Inflammatory macrophage treated with lipopolysaccharide for 1 hour (primary cell): ENCODE results near the gene MRPS25.

Experiments used
- DNase-seq, 2 donors: peaks; one replicate each; pipeline ENCODE4 v3.0.0-alpha.2; 2020 to 2022

The MRPS25 gene

GRCh38 chr3:15064835-15065549, at the start of gene MRPS25:
MRPS25 (minus strand) TSS chr3:15065315; CDS start chr3:15065194, 121 bp downstream.
- DNase-seq, result peak; percentile 89 to 93

GRCh38 chr3:15113884-15114283, 48.8 kb upstream of the MRPS25 start:
- no peak for DNase-seq

GRCh38 chr3:15113471-15113870, 48.4 kb upstream of the MRPS25 start:
- DNase-seq, result no peak

GRCh38 chr3:15112011-15112410, 46.9 kb upstream of the MRPS25 start:
- DNase-seq, result no peak

GRCh38 chr3:15110206-15110605, 45.1 kb upstream of the MRPS25 start:
- DNase-seq, result no peak

GRCh38 chr3:15108869-15109268, 43.8 kb upstream of the MRPS25 start:
- DNase-seq, result no peak

GRCh38 chr3:15108082-15108545, 43.0 kb upstream of the MRPS25 start:
- peak; percentile 47 to 80 for DNase-seq

GRCh38 chr3:15107075-15107947, 42.2 kb upstream of the MRPS25 start:
- no peak for DNase-seq

- peak; percentile 10 to 33 for DNase-seq
Observed at GRCh38 chr3:15102836-15103235, 37.7 kb upstream of the MRPS25 start.

GRCh38 chr3:15102256-15102655, 37.1 kb upstream of the MRPS25 start:
- DNase-seq, result no peak

- DNase-seq, result no peak
Observed at GRCh38 chr3:15099364-15100098, 34.4 kb upstream of the MRPS25 start.

GRCh38 chr3:15098503-15099363, 33.6 kb upstream of the MRPS25 start, which contains the start of gene RBSN:
RBSN (minus strand) TSS chr3:15099148; CDS start chr3:15096120, 3,028 bp downstream.
- DNase-seq, result peak; percentile 92 to 95

- peak; percentile 44 to 60 for DNase-seq
Observed at GRCh38 chr3:15097891-15098290, 32.8 kb upstream of the MRPS25 start.

GRCh38 chr3:15096046-15096445, 30.9 kb upstream of the MRPS25 start:
- DNase-seq, result no peak

- DNase-seq, result no peak
Observed at GRCh38 chr3:15094187-15094875, 29.2 kb upstream of the MRPS25 start.

GRCh38 chr3:15092686-15093085, 27.6 kb upstream of the MRPS25 start:
- no peak for DNase-seq

GRCh38 chr3:15091575-15091974, 26.5 kb upstream of the MRPS25 start:
- no peak for DNase-seq

GRCh38 chr3:15089201-15089600, 24.1 kb upstream of the MRPS25 start:
- DNase-seq, result no peak

GRCh38 chr3:15086699-15087098, 21.6 kb upstream of the MRPS25 start:
- no peak for DNase-seq

GRCh38 chr3:15086263-15086662, 21.1 kb upstream of the MRPS25 start:
- DNase-seq, result no peak

GRCh38 chr3:15083252-15083651, 18.1 kb upstream of the MRPS25 start:
- peak; percentile 43 to 79 for DNase-seq
